ENCODE measurements around the gene M6PR. TPM values are rescaled to one million over a fixed set of nuclear protein-coding genes. Genes with fewer than 3 reads are reported as not detected.

The M6PR gene
- total RNA-seq, 2 experiments from 2014 or later, result 199 to 206 TPM

DNA sequence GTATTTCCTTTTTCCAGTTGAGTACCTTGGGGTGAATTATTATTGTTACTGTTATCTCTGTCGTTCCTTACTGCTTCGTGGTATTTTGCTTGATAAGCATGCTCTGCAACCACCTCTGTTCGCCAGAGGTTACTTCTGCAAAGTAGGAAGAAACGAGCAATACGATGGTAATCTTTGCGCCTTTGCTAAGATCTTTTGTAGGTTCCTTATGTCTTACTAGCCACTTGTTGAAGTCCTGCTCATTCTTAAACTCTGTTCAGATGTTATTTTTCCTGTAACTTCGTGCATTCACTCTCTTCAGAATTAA lies 729 bp upstream of the M6PR start:
- H3K27ac Mint-ChIP-seq, result peak overlapping the region; percentile 90
- DNase-seq (no peak), ATAC-seq (no peak)
- CTCF ChIA-PET, result interaction anchor here (0.8 to 11.1 kb wide), 23 partner anchors 11 to 301 kb away, joined by 3 to 173 read pairs (median 6); partner anchors contain the start of gene PHC1
- POLR2A ChIA-PET, result interaction anchor here (0.9 to 3.9 kb wide), 12 partner anchors 10 to 96 kb away, joined by 3 to 30 read pairs (median 5); no protein-coding TSS in a partner anchor
- peaks cover 17% of the 10 kb centered on the region for H3K9me3 Mint-ChIP-seq
- H3K4me1 Mint-ChIP-seq (ENCODE audit: low read depth), result peaks cover 58% of the 10 kb centered on the region
- TF ChIP-seq, protein P1, sequence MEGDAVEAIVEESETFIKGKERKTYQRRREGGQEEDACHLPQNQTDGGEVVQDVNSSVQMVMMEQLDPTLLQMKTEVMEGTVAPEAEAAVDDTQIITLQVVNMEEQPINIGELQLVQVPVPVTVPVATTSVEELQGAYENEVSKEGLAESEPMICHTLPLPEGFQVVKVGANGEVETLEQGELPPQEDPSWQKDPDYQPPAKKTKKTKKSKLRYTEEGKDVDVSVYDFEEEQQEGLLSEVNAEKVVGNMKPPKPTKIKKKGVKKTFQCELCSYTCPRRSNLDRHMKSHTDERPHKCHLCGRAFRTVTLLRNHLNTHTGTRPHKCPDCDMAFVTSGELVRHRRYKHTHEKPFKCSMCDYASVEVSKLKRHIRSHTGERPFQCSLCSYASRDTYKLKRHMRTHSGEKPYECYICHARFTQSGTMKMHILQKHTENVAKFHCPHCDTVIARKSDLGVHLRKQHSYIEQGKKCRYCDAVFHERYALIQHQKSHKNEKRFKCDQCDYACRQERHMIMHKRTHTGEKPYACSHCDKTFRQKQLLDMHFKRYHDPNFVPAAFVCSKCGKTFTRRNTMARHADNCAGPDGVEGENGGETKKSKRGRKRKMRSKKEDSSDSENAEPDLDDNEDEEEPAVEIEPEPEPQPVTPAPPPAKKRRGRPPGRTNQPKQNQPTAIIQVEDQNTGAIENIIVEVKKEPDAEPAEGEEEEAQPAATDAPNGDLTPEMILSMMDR (IDR thresholded peaks at IDR 0.05), result no peak
- peak overlapping the region; percentile 94 for H3K4me3 Mint-ChIP-seq
- no peaks in the 10 kb centered on the region for H3K27me3 Mint-ChIP-seq
- H3K36me3 Mint-ChIP-seq (ENCODE audit: low read depth), result peaks cover 57% of the 10 kb centered on the region
- intact Hi-C loops (cut with micrococcal nuclease), result loop anchor here (5.0 kb wide), 1 partner anchor 47 kb away; no protein-coding TSS in a partner anchor

DNA sequence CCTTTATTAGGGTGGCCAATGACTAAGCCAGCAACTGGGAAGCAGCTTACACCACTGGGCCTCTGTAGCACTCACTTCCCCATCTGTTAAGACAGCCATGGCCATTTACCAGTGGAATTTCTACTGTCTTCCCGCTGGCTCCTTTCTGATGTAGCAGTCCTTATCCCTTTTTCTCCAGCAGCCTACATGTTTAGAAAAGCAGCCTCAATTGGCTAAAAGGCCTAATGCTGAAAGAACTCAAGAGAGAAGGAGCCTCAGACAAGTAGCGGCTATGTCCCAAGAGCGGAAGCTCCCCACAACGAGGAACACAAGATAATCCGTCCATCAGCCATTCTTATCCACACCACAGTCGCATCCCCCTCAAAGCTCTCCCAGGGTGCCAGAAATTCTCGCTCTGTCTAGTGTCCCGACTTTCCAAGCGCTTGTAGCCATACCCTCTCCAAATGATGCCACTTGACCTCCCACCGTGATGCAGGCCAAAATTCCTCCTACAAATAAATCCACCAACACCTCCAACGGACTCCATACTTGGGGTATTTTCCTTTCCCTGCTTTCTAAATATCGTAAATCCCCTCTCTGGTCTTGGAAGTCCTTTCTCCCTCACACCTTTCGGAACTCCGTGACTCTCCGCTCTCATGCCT lies 624 bp downstream of the M6PR start:
- Mint-ChIP-seq H3K4me3 (peak overlapping the region; percentile 94), H3K27me3 (no peaks in the 10 kb centered on the region), H3K9me3 (peaks cover 13% of the 10 kb centered on the region), H3K36me3 (ENCODE audit: low read depth) (peaks cover 48% of the 10 kb centered on the region), H3K4me1 (ENCODE audit: low read depth) (peaks cover 48% of the 10 kb centered on the region), H3K27ac (peak overlapping the region; percentile 90)
- POLR2A ChIA-PET, result interaction anchor here (0.6 to 3.9 kb wide), 13 partner anchors 9 to 301 kb away, joined by 3 to 30 read pairs (median 4); no protein-coding TSS in a partner anchor
- intact Hi-C loops (cut with micrococcal nuclease), result loop anchor here (1.0 to 2.0 kb wide), 3 partner anchors 34 to 90 kb away; partner anchors contain the start of gene PHC1
- DNase-seq (peak; percentile 29), ATAC-seq (no peak)
- TF ChIP-seq, protein P1 (IDR thresholded peaks at IDR 0.05), result no peak
- CTCF ChIA-PET, result interaction anchor here (0.8 to 11.1 kb wide), 20 partner anchors 12 to 300 kb away, joined by 3 to 173 read pairs (median 8); partner anchors contain the start of gene PHC1

DNA sequence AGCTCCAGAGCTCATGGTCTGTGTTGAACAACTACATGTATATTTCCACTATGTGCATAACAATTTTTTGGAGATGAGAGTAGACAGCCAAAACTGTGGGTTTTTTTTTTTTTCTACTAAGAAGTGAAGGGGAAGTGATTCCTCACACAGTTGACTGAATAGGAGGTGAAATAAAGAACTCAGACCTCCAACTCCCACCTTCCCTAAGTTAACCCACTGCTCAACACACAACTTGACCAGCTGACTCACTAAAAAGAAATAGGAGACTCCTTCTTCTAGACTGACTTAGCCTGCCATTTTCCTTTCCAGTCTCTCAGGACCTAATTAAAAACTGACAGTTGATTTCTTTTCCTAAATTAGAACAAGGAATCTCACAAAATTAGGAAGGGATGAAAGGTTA lies 1.7 kb downstream of the M6PR start:
- intact Hi-C loops (cut with micrococcal nuclease), result loop anchor here (2.0 kb wide), 1 partner anchor 33 kb away; the partner anchor contains the start of gene PHC1
- Mint-ChIP-seq H3K27me3 (no peaks in the 10 kb centered on the region), H3K36me3 (ENCODE audit: low read depth) (peaks cover 48% of the 10 kb centered on the region), H3K4me1 (ENCODE audit: low read depth) (peaks cover 37% of the 10 kb centered on the region), H3K27ac (peak overlapping the region; percentile 89), H3K9me3 (peaks cover 5% of the 10 kb centered on the region), H3K4me3 (peak overlapping the region; percentile 94)
- CTCF ChIA-PET, result interaction anchor here (1.1 to 11.1 kb wide), 6 partner anchors 33 to 404 kb away, joined by 3 to 173 read pairs (median 26); partner anchors contain the start of gene PHC1
- TF ChIP-seq, protein P1 (IDR thresholded peaks at IDR 0.05), result no peak
- ATAC-seq (no peak), DNase-seq (no peak)
- POLR2A ChIA-PET, result interaction anchor here (1.0 to 1.2 kb wide), 3 partner anchors 14 to 90 kb away, joined by 3 to 4 read pairs (median 4); partner anchors contain the start of gene PHC1

DNA sequence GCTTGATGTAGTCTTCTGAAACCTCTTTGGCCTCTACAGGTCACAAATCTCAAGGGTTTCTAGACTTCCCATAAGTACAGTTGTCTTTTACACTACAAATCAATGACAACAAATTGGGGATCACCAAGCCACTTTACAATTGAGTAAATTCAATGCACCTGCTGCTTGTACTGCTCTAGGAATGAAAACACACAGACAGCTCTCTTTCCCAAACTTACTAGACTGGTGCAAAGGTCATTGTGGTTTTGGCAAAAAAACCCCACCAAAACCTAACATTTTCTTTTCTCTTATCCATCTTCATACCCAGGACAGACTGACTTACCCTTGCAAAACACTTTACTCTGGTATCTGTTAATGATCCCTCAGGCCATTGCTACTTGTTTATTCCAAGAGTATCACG lies 2.7 kb downstream of the M6PR start:
- intact Hi-C loops (cut with micrococcal nuclease), result no loop called here
- ATAC-seq (no peak), DNase-seq (no peak)
- TF ChIP-seq, protein P1 (IDR thresholded peaks at IDR 0.05), result no peak
- POLR2A ChIA-PET, result interaction anchor here (1.0 to 1.2 kb wide), 3 partner anchors 30 to 91 kb away, joined by 3 to 4 read pairs (median 4); partner anchors contain the start of gene PHC1
- Mint-ChIP-seq H3K36me3 (ENCODE audit: low read depth) (peaks cover 46% of the 10 kb centered on the region), H3K27ac (peak overlapping the region; percentile 89), H3K4me1 (ENCODE audit: low read depth) (peaks cover 28% of the 10 kb centered on the region), H3K4me3 (peak overlapping the region; percentile 94), H3K27me3 (no peaks in the 10 kb centered on the region), H3K9me3 (peaks cover 2% of the 10 kb centered on the region)
- CTCF ChIA-PET, result interaction anchor here (0.7 to 11.1 kb wide), 8 partner anchors 32 to 403 kb away, joined by 3 to 173 read pairs (median 14); partner anchors contain the start of gene PHC1

Measured in activated CD8-positive, alpha-beta T cell treated with anti-CD3 and anti-CD28 coated beads for 36 hours (primary cell).